Measurements from ENCODE around the gene SPATA2.

SPATA2 gene

DNA sequence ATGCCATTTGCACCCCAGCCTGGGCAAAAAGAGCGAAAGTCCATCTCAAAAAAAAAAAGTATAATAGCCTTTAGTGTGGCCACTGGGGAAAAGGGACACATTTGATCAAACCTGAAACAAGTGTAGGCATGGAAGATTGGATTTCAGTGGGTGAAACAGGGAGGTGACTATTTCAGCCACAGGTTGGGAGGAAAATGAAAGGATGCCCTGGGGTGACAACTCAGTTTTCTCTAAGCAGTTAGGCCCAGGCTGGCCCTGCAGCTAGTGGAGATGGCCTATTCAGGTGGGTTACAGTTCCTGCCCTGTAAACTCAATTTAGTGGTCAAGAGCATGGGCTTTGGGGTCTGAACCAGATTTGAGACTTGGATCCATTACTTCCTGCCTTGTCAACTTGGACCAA is 36.4 kb downstream of the SPATA2 start:
- no peak for DNase-seq (ENCODE audit: low read depth)
- no peak overlapping the region for H3K4me3 ChIP-seq (ENCODE audit: low read length)
- TF ChIP-seq, protein P1, sequence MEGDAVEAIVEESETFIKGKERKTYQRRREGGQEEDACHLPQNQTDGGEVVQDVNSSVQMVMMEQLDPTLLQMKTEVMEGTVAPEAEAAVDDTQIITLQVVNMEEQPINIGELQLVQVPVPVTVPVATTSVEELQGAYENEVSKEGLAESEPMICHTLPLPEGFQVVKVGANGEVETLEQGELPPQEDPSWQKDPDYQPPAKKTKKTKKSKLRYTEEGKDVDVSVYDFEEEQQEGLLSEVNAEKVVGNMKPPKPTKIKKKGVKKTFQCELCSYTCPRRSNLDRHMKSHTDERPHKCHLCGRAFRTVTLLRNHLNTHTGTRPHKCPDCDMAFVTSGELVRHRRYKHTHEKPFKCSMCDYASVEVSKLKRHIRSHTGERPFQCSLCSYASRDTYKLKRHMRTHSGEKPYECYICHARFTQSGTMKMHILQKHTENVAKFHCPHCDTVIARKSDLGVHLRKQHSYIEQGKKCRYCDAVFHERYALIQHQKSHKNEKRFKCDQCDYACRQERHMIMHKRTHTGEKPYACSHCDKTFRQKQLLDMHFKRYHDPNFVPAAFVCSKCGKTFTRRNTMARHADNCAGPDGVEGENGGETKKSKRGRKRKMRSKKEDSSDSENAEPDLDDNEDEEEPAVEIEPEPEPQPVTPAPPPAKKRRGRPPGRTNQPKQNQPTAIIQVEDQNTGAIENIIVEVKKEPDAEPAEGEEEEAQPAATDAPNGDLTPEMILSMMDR (conservative IDR thresholded peaks at IDR 0.05; ENCODE audit: low read length) = no peak

DNA sequence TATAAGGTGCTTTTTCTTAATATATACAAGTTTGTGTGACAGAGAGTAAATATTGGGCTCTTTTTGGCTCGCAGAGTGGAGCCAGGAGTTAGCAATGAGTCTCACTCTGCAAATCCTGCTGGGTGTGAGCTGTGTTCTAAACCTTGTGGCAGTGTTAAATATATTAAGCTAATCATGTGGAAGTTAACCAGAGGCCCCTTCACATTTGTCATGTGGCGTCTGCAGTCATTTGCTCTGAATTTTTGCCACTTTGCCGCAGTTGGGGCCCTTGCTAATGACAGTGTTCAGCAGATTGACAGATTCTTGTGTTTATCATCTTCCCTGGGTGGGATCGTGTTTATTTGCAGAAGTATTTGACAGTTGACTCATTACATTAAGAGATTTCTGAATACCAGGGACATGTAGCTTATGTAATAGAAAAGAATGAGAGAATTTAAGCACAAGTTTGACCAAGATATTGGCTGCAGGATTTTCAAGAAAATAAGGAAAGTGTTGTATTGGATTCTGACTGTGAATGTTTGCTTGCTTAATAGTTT is 37.9 kb downstream of the SPATA2 start:
- peak; percentile 58 for DNase-seq (ENCODE audit: low read depth)
- H3K4me3 ChIP-seq (ENCODE audit: low read length) = no peak overlapping the region
- TF ChIP-seq, protein P1 (conservative IDR thresholded peaks at IDR 0.05; ENCODE audit: low read length) = no peak

DNA sequence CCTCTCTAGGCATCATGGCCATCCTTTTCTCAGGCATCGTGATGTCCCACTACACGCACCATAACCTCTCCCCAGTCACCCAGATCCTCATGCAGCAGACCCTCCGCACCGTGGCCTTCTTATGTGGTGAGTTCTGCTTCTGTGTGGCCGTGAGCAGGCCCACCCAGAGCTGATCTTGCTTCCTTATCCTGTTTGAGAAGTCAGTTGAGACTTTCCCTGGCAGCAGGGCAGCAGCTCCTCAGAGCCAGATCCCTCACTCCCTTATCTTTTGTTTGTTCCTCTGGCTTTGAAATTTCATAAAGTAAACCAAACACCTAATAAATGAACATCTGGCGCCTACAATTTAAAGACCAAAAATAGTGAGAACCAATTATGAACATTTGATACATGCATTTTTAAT is 40.6 kb downstream of the SPATA2 start:
- no peak overlapping the region for H3K4me3 ChIP-seq (ENCODE audit: low read length)
- TF ChIP-seq, protein P1 (conservative IDR thresholded peaks at IDR 0.05; ENCODE audit: low read length) = no peak
- DNase-seq (ENCODE audit: low read depth) = no peak

- H3K4me3 ChIP-seq (ENCODE audit: low read length) = no peak overlapping the region
- no peak for DNase-seq (ENCODE audit: low read depth)
- TF ChIP-seq, protein P1 (conservative IDR thresholded peaks at IDR 0.05; ENCODE audit: low read length) = no peak
Measured at GRCh38 chr20:49872056-49872455, 43.3 kb downstream of the SPATA2 start.

- DNase-seq (ENCODE audit: low read depth) = no peak
- no peak overlapping the region for H3K4me3 ChIP-seq (ENCODE audit: low read length)
- TF ChIP-seq, protein P1 (conservative IDR thresholded peaks at IDR 0.05; ENCODE audit: low read length) = no peak
Measured at GRCh38 chr20:49871391-49871948, 43.9 kb downstream of the SPATA2 start.

GRCh38 chr20:49870261-49870660 is 45.1 kb downstream of the SPATA2 start:
- no peak for DNase-seq (ENCODE audit: low read depth)

DNA sequence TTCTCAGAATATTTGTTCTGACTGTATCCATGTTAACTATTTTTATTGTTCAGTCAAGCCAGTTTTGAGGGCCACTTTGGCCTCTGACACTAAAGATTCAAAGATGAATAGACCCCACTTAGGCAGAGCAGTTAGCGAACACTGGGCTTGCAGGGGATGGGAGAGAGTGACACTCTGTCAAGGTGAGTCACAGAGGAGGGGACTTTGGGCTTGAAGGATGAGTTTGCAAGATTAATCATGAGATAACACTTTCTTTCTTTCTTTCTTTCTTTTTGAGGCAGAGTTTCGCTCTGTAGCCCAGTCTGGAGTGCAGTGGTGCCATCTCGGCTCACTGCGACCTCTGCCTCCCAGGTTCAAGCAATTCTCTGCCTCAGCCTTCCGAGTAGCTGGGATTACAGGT is 46.4 kb downstream of the SPATA2 start:
- no peak for DNase-seq (ENCODE audit: low read depth)
- TF ChIP-seq, protein P1 (conservative IDR thresholded peaks at IDR 0.05; ENCODE audit: low read length) = no peak
- H3K4me3 ChIP-seq (ENCODE audit: low read length) = no peak overlapping the region

More at GRCh38 chr20:49870261-49870660, 45.1 kb downstream of the SPATA2 start:
- TF ChIP-seq, protein P1 (conservative IDR thresholded peaks at IDR 0.05; ENCODE audit: low read length) = no peak
- H3K4me3 ChIP-seq (ENCODE audit: low read length) = no peak overlapping the region
